ENCODE data around the gene SPINT1.
A peak's percentile ranks its signal among the peaks of the same experiment; 100 is the strongest.
"Not testable (repeated sequence)": the region's sequence is repeated elsewhere in the genome, so short reads cannot be mapped to it uniquely, and the experiment has no call there.

Gene SPINT1

GRCh38 chr15:40857601-40858341 lies 13.9 kb downstream of the SPINT1 start:
- peak; percentile 95 for FAIRE-seq
- peak; percentile 88 for DNase-seq (ENCODE audit: insufficient read length, low spot score)

GRCh38 chr15:40858706-40859105 lies 14.9 kb downstream of the SPINT1 start:
- no peak for DNase-seq (ENCODE audit: insufficient read length, low spot score)
- no peak for FAIRE-seq

GRCh38 chr15:40859206-40859851 lies 15.5 kb downstream of the SPINT1 start:
- FAIRE-seq, result peak; percentile 97
- DNase-seq (ENCODE audit: insufficient read length, low spot score), result peak; percentile 80

- FAIRE-seq, result not testable (repeated sequence)
Measured at GRCh38 chr15:40861147-40861546, 17.3 kb downstream of the SPINT1 start.

GRCh38 chr15:40863660-40864270 lies 19.9 kb downstream of the SPINT1 start:
- FAIRE-seq (no peak), DNase-seq (ENCODE audit: insufficient read length, low spot score) (no peak)

More at GRCh38 chr15:40861147-40861546, 17.3 kb downstream of the SPINT1 start:
- DNase-seq (ENCODE audit: insufficient read length, low spot score), result not testable (repeated sequence)

- FAIRE-seq (no peak), DNase-seq (ENCODE audit: insufficient read length, low spot score) (no peak)
Measured at GRCh38 chr15:40867199-40867598, 23.4 kb downstream of the SPINT1 start.

GRCh38 chr15:40869686-40870085 lies 25.8 kb downstream of the SPINT1 start:
- FAIRE-seq, result no peak
- no peak for DNase-seq (ENCODE audit: insufficient read length, low spot score)

- DNase-seq (ENCODE audit: insufficient read length, low spot score), result no peak
- FAIRE-seq, result no peak
Measured at GRCh38 chr15:40870716-40871115, 26.9 kb downstream of the SPINT1 start.

- no peak for DNase-seq (ENCODE audit: insufficient read length, low spot score)
- FAIRE-seq, result peak; percentile 85
Measured at GRCh38 chr15:40871749-40872617, 28.1 kb downstream of the SPINT1 start.

GRCh38 chr15:40872791-40873693 lies 29.2 kb downstream of the SPINT1 start:
- DNase-seq (ENCODE audit: insufficient read length, low spot score) (no peak), FAIRE-seq (no peak)

- DNase-seq (ENCODE audit: insufficient read length, low spot score), result peak; percentile 56
Measured at GRCh38 chr15:40873694-40874561, 30.1 kb downstream of the SPINT1 start, which contains the start of gene RHOV. RHOV (minus strand) TSS chr15:40874234; CDS start chr15:40874139, 95 bp downstream.

GRCh38 chr15:40875991-40876730 lies 32.3 kb downstream of the SPINT1 start:
- DNase-seq (ENCODE audit: insufficient read length, low spot score), result no peak

More at GRCh38 chr15:40873694-40874561, 30.1 kb downstream of the SPINT1 start, which contains the start of gene RHOV:
- FAIRE-seq, result peak; percentile 84

GRCh38 chr15:40877694-40878093 lies 33.8 kb downstream of the SPINT1 start:
- no peak for FAIRE-seq
- no peak for DNase-seq (ENCODE audit: insufficient read length, low spot score)

More at GRCh38 chr15:40875991-40876730, 32.3 kb downstream of the SPINT1 start:
- no peak for FAIRE-seq

- no peak for DNase-seq (ENCODE audit: insufficient read length, low spot score)
- no peak for FAIRE-seq
Measured at GRCh38 chr15:40878785-40879184, 34.9 kb downstream of the SPINT1 start.

- FAIRE-seq, result no peak
- DNase-seq (ENCODE audit: insufficient read length, low spot score), result no peak
Measured at GRCh38 chr15:40879609-40880008, 35.8 kb downstream of the SPINT1 start.

GRCh38 chr15:40881351-40881750 lies 37.5 kb downstream of the SPINT1 start:
- no peak for FAIRE-seq
- DNase-seq (ENCODE audit: insufficient read length, low spot score), result no peak

- no peak for DNase-seq (ENCODE audit: insufficient read length, low spot score)
- no peak for FAIRE-seq
Measured at GRCh38 chr15:40886586-40886985, 42.7 kb downstream of the SPINT1 start.

GRCh38 chr15:40889112-40889511 lies 45.3 kb downstream of the SPINT1 start:
- DNase-seq (ENCODE audit: insufficient read length, low spot score) (no peak), FAIRE-seq (no peak)

Data from GM19239 (cell line).